ENCODE data around the gene CATSPERE.

- TF ChIP-seq POLR2A (IDR thresholded peaks at IDR 0.05) (no peak), CTCF (IDR thresholded peaks at IDR 0.05) (no peak), POLR2AphosphoS5 (IDR thresholded peaks at IDR 0.05) (no peak)
Observed at GRCh38 chr1:244583358-244583982, 122.4 kb downstream of the CATSPERE start.

Measured in prostate gland (tissue), 2 donors.